Measurements from ENCODE around the gene APOL1. TPM values are rescaled to one million over a fixed set of nuclear protein-coding genes. Genes with fewer than 3 reads are reported as not detected.

Gene APOL1
- total and polyA plus RNA-seq, 2 donors (not counting 1 experiment from before 2014, with no cell fraction given), result 3.3 to 11.2 TPM

DNA sequence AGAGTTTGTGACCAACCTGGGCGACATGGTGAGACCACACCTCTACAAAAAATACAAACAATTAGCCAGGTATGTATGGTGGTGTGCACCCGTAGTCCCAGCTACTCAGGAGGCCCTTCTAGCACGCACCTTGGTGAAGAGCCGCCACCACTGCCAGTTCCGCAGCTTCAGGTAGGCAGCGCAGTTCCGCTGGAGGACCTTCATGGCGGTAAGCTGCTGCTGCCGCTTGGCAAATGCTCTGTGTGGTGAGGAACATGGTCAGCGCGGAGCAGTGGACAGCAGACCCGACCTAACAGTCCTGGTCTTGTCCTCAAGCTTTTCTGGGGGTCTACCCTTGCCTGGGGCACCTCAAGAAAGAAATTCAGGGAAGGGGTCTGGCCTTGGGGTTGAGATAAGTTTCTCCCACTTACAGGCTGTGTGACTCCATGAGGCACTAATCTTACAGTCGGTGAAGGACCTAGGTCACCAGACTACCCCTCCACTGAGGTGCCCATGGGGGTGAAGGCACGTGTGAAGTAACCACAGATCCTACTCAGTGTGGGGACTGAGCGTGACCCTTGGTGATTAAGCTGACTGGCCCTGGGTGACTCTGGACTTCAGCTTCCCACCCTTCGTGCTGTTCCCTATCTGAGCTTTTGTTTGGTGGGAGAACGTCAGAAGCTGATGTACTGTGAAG is 49.6 kb downstream of the APOL1 start:
- Histone ChIP-seq H3K4me1 (ENCODE audit: control insufficient read depth in 2 of 2, insufficient read depth in 2 of 2, low read length in 2 of 2) (peaks cover 0 to 4% of the 10 kb centered on the region in 2 donors), H3K36me3 (replicated peaks in 1 of 2; ENCODE audit: control extremely low read depth in 1 of 2, control insufficient read depth in 1 of 2, extremely low read depth in 1 of 2, insufficient read depth in 2 of 2, low read length in 1 of 2) (peaks cover 5 to 99% of the 10 kb centered on the region in 2 experiments), H3K9ac (ENCODE audit: low read length) (no peak overlapping the region), H3K4me2 (replicated peaks; ENCODE audit: low read depth, low read length, poor library complexity, severe bottlenecking) (no peak overlapping the region), H3K79me2 (ENCODE audit: control insufficient read depth, insufficient read depth, low read length) (peaks cover 44% of the 10 kb centered on the region), H3K9me3 (ENCODE audit: control extremely low read depth in 1 of 3, control insufficient read depth in 2 of 3, insufficient read depth in 1 of 3, low read length in 2 of 3) (no peaks in the 10 kb centered on the region), H2AFZ (ENCODE audit: insufficient read depth, low read depth, low read length, poor library complexity, severe bottlenecking) (no peak overlapping the region), H3K4me3 (ENCODE audit: control extremely low read depth in 1 of 5, extremely low read depth in 1 of 5, insufficient read depth in 1 of 5, low read depth in 2 of 5, low read length in 4 of 5) (no peak overlapping the region), H4K20me1 (ENCODE audit: control insufficient read depth, insufficient read depth, low read length, poor library complexity, severe bottlenecking) (peaks cover 93% of the 10 kb centered on the region), H3K27ac (ENCODE audit: low read length in 2 of 2) (no peak overlapping the region), H3K27me3 (replicated peaks in 1 of 4; ENCODE audit: control extremely low read depth in 1 of 4, control insufficient read depth in 3 of 4, insufficient read depth in 4 of 4, low read length in 3 of 4) (no peaks in the 10 kb centered on the region)
- Mint-ChIP-seq H3K9me3 (ENCODE audit: insufficient read depth) (no peaks in the 10 kb centered on the region), H3K27ac (no peak overlapping the region), H3K4me1 (peaks cover 8% of the 10 kb centered on the region), H3K4me3 (no peak overlapping the region), H3K27me3 (no peaks in the 10 kb centered on the region)
- TF ChIP-seq EZH2 (IDR thresholded peaks at IDR 0.05; ENCODE audit: borderline replicate concordance, insufficient read depth, low read depth, low read length, poor library complexity, severe bottlenecking), result no peak
- TF ChIP-seq, protein P1, sequence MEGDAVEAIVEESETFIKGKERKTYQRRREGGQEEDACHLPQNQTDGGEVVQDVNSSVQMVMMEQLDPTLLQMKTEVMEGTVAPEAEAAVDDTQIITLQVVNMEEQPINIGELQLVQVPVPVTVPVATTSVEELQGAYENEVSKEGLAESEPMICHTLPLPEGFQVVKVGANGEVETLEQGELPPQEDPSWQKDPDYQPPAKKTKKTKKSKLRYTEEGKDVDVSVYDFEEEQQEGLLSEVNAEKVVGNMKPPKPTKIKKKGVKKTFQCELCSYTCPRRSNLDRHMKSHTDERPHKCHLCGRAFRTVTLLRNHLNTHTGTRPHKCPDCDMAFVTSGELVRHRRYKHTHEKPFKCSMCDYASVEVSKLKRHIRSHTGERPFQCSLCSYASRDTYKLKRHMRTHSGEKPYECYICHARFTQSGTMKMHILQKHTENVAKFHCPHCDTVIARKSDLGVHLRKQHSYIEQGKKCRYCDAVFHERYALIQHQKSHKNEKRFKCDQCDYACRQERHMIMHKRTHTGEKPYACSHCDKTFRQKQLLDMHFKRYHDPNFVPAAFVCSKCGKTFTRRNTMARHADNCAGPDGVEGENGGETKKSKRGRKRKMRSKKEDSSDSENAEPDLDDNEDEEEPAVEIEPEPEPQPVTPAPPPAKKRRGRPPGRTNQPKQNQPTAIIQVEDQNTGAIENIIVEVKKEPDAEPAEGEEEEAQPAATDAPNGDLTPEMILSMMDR (IDR thresholded peaks at IDR 0.05), result no peak
- ChIA-PET POLR2A (interaction anchor here (0.5 to 1.4 kb wide), 4 partner anchors 38 to 168 kb away, joined by 3 to 4 read pairs (median 4); no protein-coding TSS in a partner anchor), CTCF (interaction anchor here (0.7 to 24.9 kb wide), 25 partner anchors 10 to 208 kb away, joined by 3 to 607 read pairs (median 7); partner anchors contain the start of genes FOXRED2 and TXN2)
- ATAC-seq (ENCODE audit: low read depth) (no peak), DNase-seq (no peak)
- intact Hi-C loops (cut with micrococcal nuclease), result no loop called here
- WGBS (ENCODE audit: insufficient coverage), result 94% methylated on average over 14 of the region's 17 CpGs

DNA sequence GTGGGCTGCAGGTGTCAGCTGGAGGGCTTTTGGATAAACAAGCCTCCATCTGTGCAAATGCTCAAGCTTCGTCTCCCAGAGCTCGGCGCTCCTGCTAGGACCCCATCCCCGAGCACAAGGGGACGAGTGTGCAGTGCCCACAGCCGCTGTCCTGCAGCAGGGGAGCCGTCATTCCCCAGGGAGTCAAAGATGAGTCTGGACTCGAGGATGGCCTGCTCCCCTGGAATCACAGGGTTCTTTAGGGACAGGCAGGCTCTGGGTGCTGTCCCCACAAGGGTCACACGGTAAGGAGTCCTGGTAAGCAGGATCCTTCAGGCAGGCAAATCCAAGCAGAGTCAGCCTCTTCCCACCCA is 50.2 kb downstream of the APOL1 start:
- Histone ChIP-seq H3K9me3 (ENCODE audit: control extremely low read depth in 1 of 3, control insufficient read depth in 2 of 3, insufficient read depth in 1 of 3, low read length in 2 of 3) (no peaks in the 10 kb centered on the region), H3K36me3 (replicated peaks in 1 of 2; ENCODE audit: control extremely low read depth in 1 of 2, control insufficient read depth in 1 of 2, extremely low read depth in 1 of 2, insufficient read depth in 2 of 2, low read length in 1 of 2) (peaks cover 5 to 99% of the 10 kb centered on the region in 2 experiments), H3K27me3 (replicated peaks in 1 of 4; ENCODE audit: control extremely low read depth in 1 of 4, control insufficient read depth in 3 of 4, insufficient read depth in 4 of 4, low read length in 3 of 4) (no peaks in the 10 kb centered on the region), H3K27ac (ENCODE audit: low read length in 2 of 2) (no peak overlapping the region), H4K20me1 (ENCODE audit: control insufficient read depth, insufficient read depth, low read length, poor library complexity, severe bottlenecking) (peaks cover 91% of the 10 kb centered on the region), H3K9ac (ENCODE audit: low read length) (no peak overlapping the region), H2AFZ (ENCODE audit: insufficient read depth, low read depth, low read length, poor library complexity, severe bottlenecking) (no peak overlapping the region), H3K4me1 (ENCODE audit: control insufficient read depth in 2 of 2, insufficient read depth in 2 of 2, low read length in 2 of 2) (peaks cover 0 to 4% of the 10 kb centered on the region in 2 donors), H3K4me2 (replicated peaks; ENCODE audit: low read depth, low read length, poor library complexity, severe bottlenecking) (no peak overlapping the region), H3K79me2 (ENCODE audit: control insufficient read depth, insufficient read depth, low read length) (peaks cover 44% of the 10 kb centered on the region), H3K4me3 (ENCODE audit: control extremely low read depth in 1 of 5, extremely low read depth in 1 of 5, insufficient read depth in 1 of 5, low read depth in 2 of 5, low read length in 4 of 5) (no peak overlapping the region)
- WGBS (ENCODE audit: insufficient coverage), result 87% methylated on average over 8 of the region's 9 CpGs
- no peaks in the 10 kb centered on the region for H3K9me3 Mint-ChIP-seq (ENCODE audit: insufficient read depth)
- H3K4me1 Mint-ChIP-seq, result peaks cover 8% of the 10 kb centered on the region
- DNase-seq, result no peak
- TF ChIP-seq, protein P1 (IDR thresholded peaks at IDR 0.05), result no peak
- ChIA-PET POLR2A (interaction anchor here (0.6 to 0.9 kb wide), 2 partner anchors 39 to 167 kb away, joined by 3 read pairs; no protein-coding TSS in a partner anchor), CTCF (interaction anchor here (0.8 to 24.9 kb wide), 10 partner anchors 10 to 177 kb away, joined by 3 to 607 read pairs (median 18); partner anchors contain the start of gene TXN2)
- intact Hi-C loops (cut with micrococcal nuclease), result no loop called here
- H3K27ac Mint-ChIP-seq, result no peak overlapping the region
- H3K27me3 Mint-ChIP-seq, result no peaks in the 10 kb centered on the region
- no peak for ATAC-seq (ENCODE audit: low read depth)
- H3K4me3 Mint-ChIP-seq, result no peak overlapping the region

Measured in B cell (primary cell).